ENCODE data around the gene ZNF532.

GRCh38 chr18:58960946-58961722 is 96.5 kb downstream of the ZNF532 start:
- TF ChIP-seq CTCF (IDR thresholded peaks at IDR 0.05; ENCODE audit: low read length) (no peak), EZH2 (optimal IDR thresholded peaks at IDR 0.05; ENCODE audit: low read depth, low read length) (no peak), EZH2phosphoT487 (IDR thresholded peaks at IDR 0.05; ENCODE audit: low read length) (no peak)
